Right atrium auricular region (tissue), 2 donors: Measurements from ENCODE around the gene GAK. TPM values are rescaled to one million over a fixed set of nuclear protein-coding genes. Genes with fewer than 3 reads are reported as not detected.
"Not testable (repeated sequence)": the region's sequence is repeated elsewhere in the genome, so short reads cannot be mapped to it uniquely, and the experiment has no call there.

Experiments
- DNase-seq: peaks from one replicate; pipeline ENCODE4 v3.0.0-alpha.2; 2019; ENCODE audit warnings: low spot score
- H3K27ac ChIP-seq, 2 donors: fragments of 200-600 bp; sonication (generic); 1 replicate in 1 of 2; 2 replicates in 1 of 2; pipeline ENCODE4 v1.5.1; 2016 to 2019
- H3K27me3 ChIP-seq, 2 donors: fragments of 200-600 bp; sonication (generic); one replicate each; pipeline versions ENCODE4 v1.5.1 to v1.6.0; 2017 to 2019
- H3K36me3 ChIP-seq: fragments of 200-600 bp; sonication (generic); one replicate; pipeline ENCODE4 v1.5.1; 2016
- H3K4me1 ChIP-seq, 2 donors: fragments of 200-600 bp; sonication (generic); one replicate each; pipeline versions ENCODE4 v1.5.1 to v1.6.0; 2017 to 2019
- H3K4me3 ChIP-seq, 2 donors: fragments of 200-600 bp; sonication (generic); 1 replicate in 1 of 2; 2 replicates in 1 of 2; pipeline ENCODE4 v1.5.1; 2017 to 2019; ENCODE audit warnings: mild to moderate bottlenecking in 1 of 2, moderate library complexity in 1 of 2
- H3K9me3 ChIP-seq, 2 donors: fragments of 200-600 bp; sonication (generic); one replicate each; pipeline ENCODE4 v1.5.1; 2019
- total RNA-seq, 2 donors: library from RNA; depleted of rRNA; stranded (reverse); fragments of >200 nt; gene quantifications; one replicate each; pipeline ENCODE4 v1.1.0, GENCODE V29; 2016
- TF ChIP-seq, protein P1 (sequence below), 2 donors: fragments of 200-600 bp; sonication (generic); IDR thresholded peaks; one replicate each; pipeline ENCODE4 v1.5.1; 2019; ENCODE audit warnings: antibody characterized with exemption in 2 of 2

The GAK gene
- total RNA-seq, result 10 to 100 TPM; 27.8 to 52.2 TPM

DNA sequence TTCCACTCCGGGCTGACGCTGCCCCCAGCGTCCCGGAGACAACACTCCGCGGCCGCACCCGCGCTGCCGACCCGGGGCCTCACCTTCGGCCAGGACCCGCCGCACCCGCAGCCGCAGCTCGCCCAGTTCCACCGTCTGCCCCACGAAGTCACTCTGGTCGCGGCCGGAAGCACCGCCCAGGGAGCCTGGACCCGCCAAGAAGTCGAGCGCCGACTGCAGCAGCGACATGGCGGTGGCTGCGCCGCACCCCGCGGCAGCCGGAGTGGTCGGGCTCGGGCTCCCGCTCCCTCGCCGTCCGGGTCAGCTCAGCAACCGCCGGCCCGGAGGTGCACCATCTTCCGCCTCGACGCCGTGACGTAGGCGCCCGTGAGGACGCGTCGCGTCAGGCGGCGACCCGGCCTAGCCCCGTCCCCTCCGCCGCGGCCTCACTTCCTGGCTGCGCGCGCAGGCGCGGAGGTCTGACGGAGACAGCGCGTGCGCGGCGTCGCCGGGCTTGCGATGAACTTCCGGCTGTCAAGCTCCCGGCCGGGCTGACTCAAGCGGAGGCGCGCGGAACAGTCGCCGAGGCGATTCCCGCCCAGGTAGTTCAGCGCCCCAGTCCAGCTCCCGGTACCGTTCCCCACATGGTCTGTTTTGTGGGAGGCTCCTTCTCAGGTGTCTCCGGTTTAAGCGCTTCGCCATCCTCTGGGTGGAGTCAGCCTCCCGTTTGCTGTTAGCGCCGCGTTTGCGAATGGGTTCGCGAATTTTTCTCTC lies at the start of gene GAK, which contains the start of gene TMEM175:
Gene GAK, minus strand, starts transcription at position 357 of the 753 bp plus-strand sequence. Its CDS starts 129 bp downstream, at position 228.
Gene TMEM175, plus strand, starts transcription at position 501 of the 753 bp plus-strand sequence. CDS start 15,280 bp downstream, outside the sequence.
- Histone ChIP-seq H3K9me3 (no peaks in the 10 kb centered on the region), H3K27ac (peak within 1 kb of the TSS; percentile 90 to 92), H3K4me1 (peaks cover 0 to 45% of the 10 kb centered on the region in 2 donors), H3K4me3 (peak within 1 kb of the TSS; percentile 96 to 100), H3K27me3 (no peaks in the 10 kb centered on the region), H3K36me3 (no peaks in the 10 kb centered on the region)
- TF ChIP-seq, protein P1, sequence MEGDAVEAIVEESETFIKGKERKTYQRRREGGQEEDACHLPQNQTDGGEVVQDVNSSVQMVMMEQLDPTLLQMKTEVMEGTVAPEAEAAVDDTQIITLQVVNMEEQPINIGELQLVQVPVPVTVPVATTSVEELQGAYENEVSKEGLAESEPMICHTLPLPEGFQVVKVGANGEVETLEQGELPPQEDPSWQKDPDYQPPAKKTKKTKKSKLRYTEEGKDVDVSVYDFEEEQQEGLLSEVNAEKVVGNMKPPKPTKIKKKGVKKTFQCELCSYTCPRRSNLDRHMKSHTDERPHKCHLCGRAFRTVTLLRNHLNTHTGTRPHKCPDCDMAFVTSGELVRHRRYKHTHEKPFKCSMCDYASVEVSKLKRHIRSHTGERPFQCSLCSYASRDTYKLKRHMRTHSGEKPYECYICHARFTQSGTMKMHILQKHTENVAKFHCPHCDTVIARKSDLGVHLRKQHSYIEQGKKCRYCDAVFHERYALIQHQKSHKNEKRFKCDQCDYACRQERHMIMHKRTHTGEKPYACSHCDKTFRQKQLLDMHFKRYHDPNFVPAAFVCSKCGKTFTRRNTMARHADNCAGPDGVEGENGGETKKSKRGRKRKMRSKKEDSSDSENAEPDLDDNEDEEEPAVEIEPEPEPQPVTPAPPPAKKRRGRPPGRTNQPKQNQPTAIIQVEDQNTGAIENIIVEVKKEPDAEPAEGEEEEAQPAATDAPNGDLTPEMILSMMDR (IDR thresholded peaks at IDR 0.05), result peak in 1 of 2 donors; percentile 19
- peak; percentile 97 for DNase-seq

DNA sequence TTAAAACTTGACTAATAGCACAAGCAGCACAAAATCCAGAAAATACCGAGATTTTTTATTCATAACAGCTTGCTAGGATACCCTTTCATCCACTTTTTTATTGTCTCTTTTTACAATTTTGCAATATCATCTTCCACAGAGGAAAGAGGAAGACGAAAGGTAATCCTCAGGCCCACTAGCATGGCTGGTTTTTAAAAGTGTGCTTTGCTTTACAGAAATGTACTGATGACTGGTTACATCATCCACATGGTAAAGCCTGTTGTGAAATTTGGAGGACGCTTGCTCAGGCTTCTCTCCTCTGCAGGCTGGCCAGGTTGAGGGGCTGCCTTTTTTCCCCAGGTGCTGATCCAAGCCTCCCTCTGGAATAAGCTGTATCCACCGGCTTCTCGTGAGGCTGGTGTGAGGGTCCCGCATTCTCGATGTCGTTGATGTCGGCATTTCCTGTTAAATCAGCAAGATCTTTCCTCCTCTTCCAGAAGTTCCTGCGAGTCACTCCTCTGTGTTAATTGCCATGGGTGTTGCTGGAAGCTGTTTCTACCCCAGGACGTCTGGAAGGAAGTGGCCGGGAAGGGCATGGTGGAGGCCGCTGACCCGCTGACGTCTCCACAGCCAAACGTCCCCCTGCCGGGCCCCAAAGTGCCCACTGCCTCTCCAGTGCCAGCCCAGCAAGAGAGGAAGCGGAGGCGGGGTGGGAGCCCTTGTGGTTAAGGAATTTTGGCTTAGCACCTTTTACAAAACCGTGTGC lies 47.0 kb upstream of the GAK start:
- no peak for DNase-seq
- no peak overlapping the region for H3K27ac ChIP-seq
- H3K4me1 ChIP-seq, result no peaks in the 10 kb centered on the region
- H3K36me3 ChIP-seq, result no peaks in the 10 kb centered on the region
- H3K4me3 ChIP-seq, result no peak overlapping the region
- no peaks in the 10 kb centered on the region for H3K9me3 ChIP-seq
- TF ChIP-seq, protein P1 (IDR thresholded peaks at IDR 0.05), result no peak
- no peaks in the 10 kb centered on the region for H3K27me3 ChIP-seq

DNA sequence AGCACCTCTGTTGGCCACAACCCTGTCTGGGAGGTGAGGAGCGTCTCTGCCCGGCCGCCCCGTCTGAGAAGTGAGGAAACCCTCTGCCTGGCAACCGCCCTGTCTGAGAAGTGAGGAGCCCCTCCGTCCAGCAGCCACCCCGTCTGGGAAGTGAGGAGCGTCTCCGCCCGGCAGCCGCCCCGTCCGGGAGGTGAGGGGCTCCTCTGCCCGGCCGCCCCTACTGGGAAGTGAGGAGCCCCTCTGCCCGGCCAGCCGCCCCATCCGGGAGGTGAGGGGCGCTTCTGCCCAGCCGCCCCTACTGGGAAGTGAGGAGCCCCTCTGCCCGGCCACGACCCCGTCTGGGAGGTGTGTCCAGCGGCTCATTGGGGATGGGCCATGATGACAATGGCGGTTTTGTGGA lies 43.9 kb upstream of the GAK start:
- H3K4me3 ChIP-seq, DNase-seq, H3K27me3 ChIP-seq, H3K36me3 ChIP-seq, H3K27ac ChIP-seq, H3K9me3 ChIP-seq: not testable (repeated sequence)
- peaks cover 0 to 24% of the 10 kb centered on the region in 2 donors for H3K4me1 ChIP-seq

DNA sequence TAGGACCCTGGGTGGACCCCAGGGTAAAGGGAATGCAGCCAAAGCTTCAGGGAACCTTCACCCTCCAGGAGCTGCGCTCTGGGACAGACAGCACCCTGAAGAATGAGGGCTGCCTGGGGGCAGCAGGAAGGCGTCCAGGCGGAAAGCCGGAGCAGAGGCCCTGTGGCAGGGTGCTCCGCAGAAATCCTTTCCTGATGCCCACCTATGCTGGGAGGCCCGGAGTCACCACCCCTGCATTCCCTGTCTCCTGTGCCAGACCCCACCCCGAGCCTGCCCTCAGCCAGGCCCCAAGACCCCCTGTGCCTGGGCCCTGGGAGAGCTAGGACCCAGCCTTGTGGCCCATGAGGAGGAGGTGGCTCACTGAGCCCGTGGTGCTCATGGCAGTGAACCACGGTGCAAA lies 42.6 kb upstream of the GAK start:
- TF ChIP-seq, protein P1 (IDR thresholded peaks at IDR 0.05), result no peak
- DNase-seq, result no peak
- Histone ChIP-seq H3K4me3 (no peak overlapping the region), H3K36me3 (no peaks in the 10 kb centered on the region), H3K9me3 (no peaks in the 10 kb centered on the region), H3K4me1 (peaks cover 0 to 24% of the 10 kb centered on the region in 2 donors), H3K27me3 (no peaks in the 10 kb centered on the region), H3K27ac (no peak overlapping the region)

DNA sequence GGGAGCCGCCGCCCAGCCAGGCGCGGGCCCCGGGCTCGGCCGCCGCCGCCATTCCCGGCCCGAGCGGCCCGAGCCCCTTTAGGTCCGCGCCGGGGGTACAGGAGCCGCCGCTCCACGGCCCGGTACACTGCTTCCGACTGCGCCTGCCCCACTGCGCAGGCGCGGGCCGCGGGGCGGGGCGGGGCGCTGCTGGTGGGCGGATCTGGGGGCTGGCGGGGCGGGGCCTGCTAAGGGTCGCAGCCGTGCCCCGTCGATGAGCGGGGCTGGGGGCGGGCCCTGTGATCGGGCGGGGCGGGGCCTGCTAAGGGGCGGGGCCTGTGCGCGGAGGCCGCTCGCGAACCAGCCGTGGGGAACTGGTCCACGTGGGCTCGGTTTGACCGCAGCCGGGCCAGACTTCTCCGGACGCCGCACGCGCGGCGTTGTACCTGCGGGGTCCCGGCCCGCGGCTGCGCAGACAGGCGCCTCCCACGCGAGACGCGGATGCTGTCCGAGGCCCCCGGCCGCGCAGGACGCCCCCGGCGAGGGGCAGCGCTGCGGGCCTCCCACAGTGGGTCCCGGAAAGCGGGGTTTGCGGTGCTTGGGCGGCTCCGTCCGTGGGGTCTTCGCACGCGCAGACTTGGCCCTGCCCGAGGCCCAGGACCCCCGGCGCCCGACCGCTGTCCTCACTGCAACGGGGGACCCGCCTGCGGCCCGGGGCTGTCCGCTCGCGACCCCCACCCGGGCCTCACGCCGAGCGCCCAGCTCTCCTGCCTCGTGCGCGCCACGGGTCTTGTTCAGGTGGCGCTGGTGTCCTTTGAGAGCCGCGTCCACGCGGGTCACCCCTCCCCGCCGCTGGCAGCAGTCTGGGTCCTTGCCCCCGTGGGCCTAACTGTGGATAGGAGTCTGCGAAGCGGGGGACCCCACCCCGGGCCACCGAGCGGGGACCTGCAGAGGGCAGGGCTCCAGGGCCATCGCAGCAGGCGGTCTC lies 41.6 kb upstream of the GAK start, which contains the start of gene DGKQ:
Gene DGKQ, minus strand, starts transcription at position 139 of the 967 bp plus-strand sequence. Its CDS starts 87 bp downstream, at position 52.
- H3K4me1 ChIP-seq, result peaks cover 0 to 24% of the 10 kb centered on the region in 2 donors
- no peaks in the 10 kb centered on the region for H3K9me3 ChIP-seq
- peak; percentile 87 for DNase-seq
- TF ChIP-seq, protein P1 (IDR thresholded peaks at IDR 0.05), result no peak
- peak within 1 kb of the TSS; percentile 72 to 80 for H3K4me3 ChIP-seq
- peak within 1 kb of the TSS in 1 of 2 donors; percentile 21 for H3K27ac ChIP-seq
- H3K27me3 ChIP-seq, result no peaks in the 10 kb centered on the region
- no peaks in the 10 kb centered on the region for H3K36me3 ChIP-seq
